GM18873 (cell line): Measurements from ENCODE around the gene TSPY2.
"Not testable (repeated sequence)": the region's sequence is repeated elsewhere in the genome, so short reads cannot be mapped to it uniquely, and the experiment has no call there.

Source experiments
- ATAC-seq: cut with Tn5 transposase; IDR thresholded peaks from one replicate; pipeline ENCODE4 v1.9.1; 2021; ENCODE audit warnings: mild to moderate bottlenecking, moderate library complexity, moderate number of reproducible peaks; ENCODE audit not compliant: unreplicated experiment, low FRiP score

Gene TSPY2, protein sequence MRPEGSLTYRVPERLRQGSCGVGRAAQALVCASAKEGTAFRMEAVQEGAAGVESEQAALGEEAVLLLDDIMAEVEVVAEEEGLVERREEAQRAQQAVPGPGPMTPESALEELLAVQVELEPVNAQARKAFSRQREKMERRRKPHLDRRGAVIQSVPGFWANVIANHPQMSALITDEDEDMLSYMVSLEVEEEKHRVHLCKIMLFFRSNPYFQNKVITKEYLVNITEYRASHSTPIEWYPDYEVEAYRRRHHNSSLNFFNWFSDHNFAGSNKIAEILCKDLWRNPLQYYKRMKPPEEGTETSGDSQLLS

DNA sequence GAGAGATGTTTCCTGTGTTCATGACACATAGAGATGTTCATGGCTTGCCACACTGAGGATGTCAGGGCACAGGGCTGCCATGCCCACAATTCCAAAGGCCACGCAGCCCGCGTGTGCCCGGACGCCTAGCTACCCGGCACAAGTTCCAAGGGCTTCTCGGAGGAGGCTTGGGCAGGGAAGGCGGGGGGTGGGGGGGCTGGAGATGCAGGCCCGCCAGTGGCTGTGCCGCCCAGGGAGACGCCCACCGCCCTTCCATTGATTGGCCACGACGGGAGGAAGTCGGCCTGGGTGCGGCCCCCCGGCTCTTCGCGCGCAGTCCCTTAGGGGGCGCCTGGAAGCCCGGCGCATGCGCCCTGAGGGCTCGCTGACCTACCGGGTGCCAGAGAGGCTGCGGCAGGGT lies at the start of gene TSPY2:
TSS of gene TSPY2 (plus strand) at position 301 of the 400 bp plus-strand sequence. CDS start at position 347, 46 bp downstream.
- not testable (repeated sequence) for ATAC-seq

DNA sequence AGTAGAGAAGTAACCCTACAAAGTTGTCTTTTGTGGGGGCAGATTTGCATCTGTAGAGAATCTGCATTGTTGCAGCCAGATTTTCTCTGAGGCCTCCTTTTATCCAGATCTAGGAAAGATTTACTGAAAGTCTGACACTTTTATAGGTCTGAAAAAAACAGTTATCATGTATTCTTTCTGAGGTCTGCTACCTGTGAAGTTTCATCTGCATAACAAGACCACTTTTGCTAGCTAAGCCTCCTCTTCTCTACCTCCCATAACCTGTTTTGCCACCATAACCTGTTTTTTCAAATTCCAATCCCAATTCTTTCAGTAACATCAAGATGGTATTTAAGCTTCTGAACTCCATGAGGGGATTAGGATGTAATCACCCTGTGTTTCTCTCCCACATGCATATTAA lies 36.5 kb upstream of the TSPY2 start:
- not testable (repeated sequence) for ATAC-seq

DNA sequence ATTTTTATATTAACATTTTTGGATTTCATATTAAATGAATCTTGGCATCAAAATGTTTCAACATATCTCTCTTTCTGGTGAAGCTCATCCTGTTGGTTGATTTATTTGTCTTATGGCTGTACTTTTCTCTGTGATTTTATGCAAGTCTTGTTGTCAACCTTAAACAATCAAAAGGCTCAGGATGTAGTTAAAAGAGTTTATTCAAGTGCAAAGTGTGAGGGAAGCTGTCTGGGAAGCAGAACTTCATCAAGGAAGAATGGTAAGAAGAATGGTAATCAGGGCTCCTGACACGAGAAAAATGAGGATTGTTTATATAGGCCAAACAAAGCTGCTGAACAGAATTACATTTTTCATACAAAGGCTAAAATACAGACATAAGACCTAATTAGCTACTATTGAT lies 29.0 kb upstream of the TSPY2 start:
- not testable (repeated sequence) for ATAC-seq

DNA sequence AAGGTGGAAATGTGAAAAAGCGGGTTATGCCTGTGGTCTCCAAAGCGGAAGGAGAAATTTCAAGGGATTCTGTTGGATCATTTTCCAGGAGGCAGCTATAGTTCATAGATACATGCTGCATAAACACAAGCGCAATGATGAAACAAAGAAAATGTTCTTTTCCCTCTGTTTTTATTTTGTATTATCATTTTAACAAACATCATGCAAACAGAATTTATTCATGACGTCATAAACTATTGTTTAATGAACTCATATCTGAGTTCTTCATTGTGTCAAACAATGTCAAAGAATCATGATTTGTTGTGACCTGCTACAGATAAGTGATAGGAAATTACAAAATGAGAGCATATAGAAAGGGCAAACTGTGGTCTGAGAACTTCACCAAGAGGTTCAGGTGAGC lies 23.8 kb downstream of the TSPY2 start:
- not testable (repeated sequence) for ATAC-seq
